H1 (cell line): ENCODE data around the gene LIPG. TPM values are rescaled to one million over a fixed set of nuclear protein-coding genes. Genes with fewer than 3 reads are reported as not detected.

ENCODE experiments used
- CTCF ChIA-PET: fragments of 300-600 bp; sonication (Branson Sonifier 250); formaldehyde crosslinking; loops from one replicate; lab custom pipeline; 2021; ENCODE audit not compliant: partially characterized antibody; lab: Charles Lee
- POLR2A ChIA-PET: fragments of 300-600 bp; sonication (Branson Sonifier 250); formaldehyde crosslinking; loops from one replicate; lab custom pipeline; 2021; ENCODE audit warnings: inconsistent platforms; ENCODE audit not compliant: partially characterized antibody; lab: Charles Lee
- DNase-seq, 2 experiments: peaks; one replicate each; pipeline versions ENCODE4 v3.0.0 to v3.0.0-alpha.2; 2010 to 2022; ENCODE audit warnings: low spot score in 2 of 2, low read depth in 1 of 2, mixed read lengths in 1 of 2
- FAIRE-seq: peaks from 2 replicates; lab custom pipeline; 2011; peaks lifted over from hg19 to GRCh38; lab: Jason Lieb, UNC
- H2AFZ ChIP-seq: 2 replicates; pipeline ENCODE4 v1.8.1; 2012; ENCODE audit warnings: low read length, inconsistent platforms
- H2AK5ac ChIP-seq: 2 replicates; pipeline ENCODE4 v1.6.1; 2013; ENCODE audit warnings: low read depth, low read length
- H2BK120ac ChIP-seq: replicated peaks from 2 replicates; pipeline ENCODE3; 2013; ENCODE audit warnings: low read depth, low read length, inconsistent platforms
- H2BK12ac ChIP-seq: 2 replicates; pipeline ENCODE4 v1.6.1; 2013; ENCODE audit warnings: low read depth, low read length
- H2BK15ac ChIP-seq: 2 replicates; pipeline ENCODE4 v1.6.1; 2013; ENCODE audit warnings: low read length
- H2BK20ac ChIP-seq: 2 replicates; pipeline ENCODE4 v1.6.1; 2013; ENCODE audit warnings: low read length
- H2BK5ac ChIP-seq: 2 replicates; pipeline ENCODE4 v1.6.1; 2013; ENCODE audit warnings: low read depth, low read length
- H3K14ac ChIP-seq: 2 replicates; pipeline ENCODE4 v1.6.1; 2013; ENCODE audit warnings: inconsistent platforms; ENCODE audit not compliant: insufficient read length
- H3K18ac ChIP-seq: 2 replicates; pipeline ENCODE4 v1.6.1; 2013; ENCODE audit warnings: low read length; ENCODE audit errors: extremely low read depth
- H3K23ac ChIP-seq: 2 replicates; pipeline ENCODE4 v1.6.1; 2013; ENCODE audit warnings: inconsistent platforms; ENCODE audit not compliant: insufficient read length
- H3K23me2 ChIP-seq: 2 replicates; pipeline ENCODE4 v1.6.1; 2013; ENCODE audit warnings: low read depth, low read length
- H3K27ac ChIP-seq: 2 replicates; pipeline ENCODE4 v1.6.1; 2011; ENCODE audit warnings: low read depth, low read length, inconsistent platforms
- H3K27me3 ChIP-seq, 4 experiments: replicated peaks in 1 of 4; 1 replicate in 1 of 4; 2 replicates in 3 of 4; pipeline versions ENCODE4 v1.6.1 to v1.8.1; 2011 to 2013; ENCODE audit warnings: low read length in 3 of 4, mild to moderate bottlenecking in 3 of 4, inconsistent platforms in 2 of 4, mixed read lengths in 2 of 4, moderate library complexity in 1 of 4; ENCODE audit not compliant: control insufficient read depth in 3 of 4, insufficient read depth in 3 of 4; ENCODE audit errors: extremely low read depth in 1 of 4
- H3K36me3 ChIP-seq, 4 experiments: 2 replicates each; pipeline versions ENCODE4 v1.6.1 to v1.8.1; 2011 to 2013; ENCODE audit warnings: mild to moderate bottlenecking in 4 of 4, low read length in 3 of 4, moderate library complexity in 2 of 4, control low read depth in 1 of 4, inconsistent platforms in 1 of 4; ENCODE audit not compliant: insufficient read depth in 4 of 4, control insufficient read depth in 2 of 4
- H3K4ac ChIP-seq: replicated peaks from 2 replicates; pipeline ENCODE3; 2013; ENCODE audit warnings: low read length, low read depth, mixed read lengths, inconsistent platforms; ENCODE audit not compliant: insufficient read length
- H3K4me1 ChIP-seq, 4 experiments: replicated peaks in 1 of 4; 1 replicate in 1 of 4; 2 replicates in 3 of 4; pipeline versions ENCODE4 v1.6.1 to v1.8.1; 2011 to 2013; ENCODE audit warnings: low read length in 3 of 4, inconsistent platforms in 2 of 4, mixed read lengths in 1 of 4; ENCODE audit not compliant: insufficient read depth in 4 of 4, control insufficient read depth in 3 of 4
- H3K4me2 ChIP-seq, 2 experiments: 2 replicates each; pipeline versions ENCODE4 v1.6.1 to v1.8.1; 2011 to 2013; ENCODE audit warnings: low read depth in 2 of 2, low read length in 2 of 2, control low read depth in 1 of 2, inconsistent platforms in 1 of 2, mild to moderate bottlenecking in 1 of 2; ENCODE audit not compliant: insufficient read depth in 1 of 2
- H3K4me3 ChIP-seq, 4 experiments: fragments of 200-600, 300-600 bp in 1 of 4; sonication (generic), shearing (Covaris generic), sonication (Bioruptor Twin) in 1 of 4; 2 replicates each; pipeline versions ENCODE4 v1.5.1 to v1.8.1; 2011 to 2016; ENCODE audit warnings: low read length in 4 of 4, low read depth in 3 of 4, control low read depth in 2 of 4, inconsistent platforms in 2 of 4, mild to moderate bottlenecking in 2 of 4, mixed read lengths in 1 of 4, moderate library complexity in 1 of 4; ENCODE audit not compliant: insufficient read depth in 2 of 4; ENCODE audit errors: extremely low read depth in 1 of 4
- H3K56ac ChIP-seq: replicated peaks from 2 replicates; pipeline ENCODE3; 2013; ENCODE audit warnings: low read depth, mild to moderate bottlenecking, mixed read lengths, low read length, inconsistent platforms; ENCODE audit not compliant: insufficient read length
- H3K79me1 ChIP-seq: 2 replicates; pipeline ENCODE4 v1.6.1; 2013; ENCODE audit warnings: low read depth, low read length, control low read depth
- H3K79me2 ChIP-seq, 2 experiments: 2 replicates each; pipeline versions ENCODE4 v1.6.1 to v1.8.1; 2012 to 2013; ENCODE audit warnings: low read length in 2 of 2, mild to moderate bottlenecking in 2 of 2, inconsistent platforms in 1 of 2; ENCODE audit not compliant: insufficient read depth in 2 of 2, control insufficient read depth in 1 of 2
- H3K9ac ChIP-seq, 4 experiments: replicated peaks in 1 of 4; 1 replicate in 1 of 4; 2 replicates in 3 of 4; pipeline versions ENCODE4 v1.6.1 to v1.8.1; 2011 to 2013; ENCODE audit warnings: low read depth in 3 of 4, low read length in 3 of 4, control low read depth in 2 of 4, mild to moderate bottlenecking in 2 of 4, moderate library complexity in 2 of 4, inconsistent platforms in 1 of 4; ENCODE audit errors: extremely low read depth in 1 of 4
- H3K9me3 ChIP-seq, 2 experiments: 2 replicates each; pipeline versions ENCODE4 v1.6.1 to v1.8.1; 2012 to 2013; ENCODE audit warnings: mild to moderate bottlenecking in 2 of 2, moderate library complexity in 2 of 2, control low read depth in 1 of 2, inconsistent platforms in 1 of 2, low read depth in 1 of 2, low read length in 1 of 2, mixed read lengths in 1 of 2; ENCODE audit not compliant: insufficient read depth in 2 of 2
- H4K20me1 ChIP-seq, 2 experiments: replicated peaks in 1 of 2; 2 replicates each; pipeline versions ENCODE3 to v1.8.1; 2011 to 2013; ENCODE audit warnings: inconsistent platforms in 2 of 2, low read length in 2 of 2, mild to moderate bottlenecking in 1 of 2; ENCODE audit not compliant: insufficient read depth in 2 of 2, control insufficient read depth in 1 of 2
- H4K5ac ChIP-seq: 2 replicates; pipeline ENCODE4 v1.6.1; 2013; ENCODE audit warnings: low read length, low read depth, mixed read lengths, inconsistent platforms; ENCODE audit not compliant: insufficient read length
- H4K8ac ChIP-seq: 2 replicates; pipeline ENCODE4 v1.8.0; 2013; ENCODE audit warnings: mild to moderate bottlenecking, moderate library complexity, low read length, inconsistent platforms; ENCODE audit not compliant: insufficient read depth; ENCODE audit errors: extremely low read depth
- H4K91ac ChIP-seq: replicated peaks from 2 replicates; pipeline ENCODE3; 2013; ENCODE audit warnings: low read length, mixed read lengths, inconsistent platforms; ENCODE audit not compliant: insufficient read length
- WGBS, 2 experiments: shearing (Covaris generic) in 1 of 2; methylation state at CpG; one replicate each; pipeline versions ENCODE4 v1.1.6 to v1.1.7; 2013 to 2015; ENCODE audit warnings: low lambda C conversion rate in 2 of 2, mixed read lengths in 2 of 2, inconsistent platforms in 1 of 2, low coverage in 1 of 2, missing lambda C conversion rate in 1 of 2; ENCODE audit not compliant: insufficient replicate concordance in 2 of 2, insufficient coverage in 1 of 2, insufficient read length in 1 of 2; ENCODE audit errors: extremely low coverage in 1 of 2, missing lambda C conversion rate in 1 of 2; 5-methylcytosine and 5-hydroxymethylcytosine counted together
- polyA plus RNA-seq, 7 experiments: library from polyadenylated mRNA; depleted of rRNA in 3 of 7; stranded (reverse) in 5 of 7; unstranded in 2 of 7; fragments of >200 nt in 5 of 7; fragments of 200-250 nt in 2 of 7; gene quantifications; 1 replicate in 5 of 7; 2 replicates in 1 of 7; 4 replicates in 1 of 7; pipeline versions ENCODE4 v1.2.1 to v1.2.3, GENCODE V29; 2011 to 2013; ENCODE audit warnings: missing spikeins in 2 of 7, mixed read lengths in 2 of 7
- total RNA-seq: library from RNA; stranded (reverse); fragmentation: NEBNext Ultra II Directional; extraction: Animal tissue kit (Norgen Biotek cat#: 25700); gene quantifications from 2 replicates; pipeline ENCODE4 v1.2.1, GENCODE V29; 2021

Gene LIPG
- total and polyA plus RNA-seq, 2 of the 8 experiments (the other 6 are each of a cell fraction or from before 2014, with no cell fraction given) = 9.2 to 9.8 TPM

DNA sequence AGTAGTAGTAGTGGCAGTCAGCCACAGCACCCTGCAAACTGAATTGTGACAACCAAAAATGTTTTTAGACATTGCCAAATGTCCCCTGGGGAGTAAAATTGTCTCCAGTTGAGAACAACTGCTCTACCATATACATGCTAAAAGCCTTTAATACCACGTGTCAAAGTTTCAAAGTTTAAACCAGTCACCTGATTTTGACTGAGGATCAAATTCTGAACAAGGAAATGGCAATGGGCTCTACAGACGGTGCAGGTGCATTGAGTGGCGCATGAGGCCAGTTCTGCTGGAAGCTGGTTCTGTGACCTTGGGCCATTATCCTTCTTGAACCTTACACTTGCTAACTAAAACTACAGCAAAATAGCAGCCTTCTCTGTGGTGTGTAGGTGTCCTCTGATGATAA lies 85.0 kb downstream of the LIPG start:
- Histone ChIP-seq H3K4me3 (no peak overlapping the region), H3K27ac (no peak overlapping the region), H3K4ac (no peak overlapping the region), H4K20me1 (no peaks in the 10 kb centered on the region), H3K4me2 (no peak overlapping the region), H3K9ac (no peak overlapping the region), H3K27me3 (no peaks in the 10 kb centered on the region), H2AFZ (no peak overlapping the region), H3K4me1 (no peaks in the 10 kb centered on the region; a peak in 1 of 7 replicates), H4K91ac (no peak overlapping the region), H3K23me2 (no peaks in the 10 kb centered on the region), H3K14ac (no peak overlapping the region), H2BK15ac (no peak overlapping the region), H3K23ac (no peak overlapping the region), H3K36me3 (no peaks in the 10 kb centered on the region), H2BK12ac (no peak overlapping the region), H3K9me3 (no peaks in the 10 kb centered on the region), H3K56ac (no peak overlapping the region), H2BK20ac (no peak overlapping the region), H3K18ac (no peak overlapping the region), H2BK120ac (no peak overlapping the region), H3K79me1 (no peaks in the 10 kb centered on the region), H2AK5ac (no peak overlapping the region), H4K5ac (no peak overlapping the region), H3K79me2 (no peaks in the 10 kb centered on the region), H2BK5ac (no peak overlapping the region), H4K8ac (no peak overlapping the region)
- CTCF ChIA-PET = interaction anchor here (1.2 to 1.7 kb wide), 7 partner anchors 11 to 120 kb away, joined by 3 to 4 read pairs (median 3); no protein-coding TSS in a partner anchor
- no peak for DNase-seq
- POLR2A ChIA-PET = no interaction called here
- FAIRE-seq = no peak
- WGBS, 2 experiments = 86% methylated on average over 3 of the region's 3 CpGs; no CpG with 5 or more reads in 1 of the 2 experiments
